ENCODE data around the gene TARBP2. TPM values are rescaled to one million over a fixed set of nuclear protein-coding genes. Genes with fewer than 3 reads are reported as not detected.

TARBP2 gene
- total RNA-seq, 1 experiment from 2014 or later = 26.4 TPM

DNA sequence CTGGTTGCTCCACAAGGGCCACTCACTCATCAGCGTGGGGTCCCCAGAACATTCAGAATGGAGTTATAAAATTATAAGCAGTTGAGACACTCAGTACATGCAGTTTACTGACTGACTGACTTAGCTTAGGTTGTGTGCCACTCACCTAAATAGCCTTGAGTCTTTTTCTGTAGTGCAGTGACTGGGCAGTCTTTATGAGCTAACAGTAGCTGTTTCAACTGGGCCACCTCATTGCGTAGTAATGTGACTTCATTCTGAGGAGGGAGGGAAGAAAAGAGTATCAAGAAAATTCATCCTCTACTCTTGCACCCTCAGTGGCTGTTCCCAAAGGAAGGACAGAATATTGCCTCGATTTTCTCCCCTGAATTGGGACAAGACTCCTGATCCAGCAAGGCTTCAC is 22.0 kb downstream of the TARBP2 start:
- Mint-ChIP-seq H3K36me3 (ENCODE audit: insufficient read depth, unreplicated experiment) (peaks cover 78% of the 10 kb centered on the region), H3K27ac (ENCODE audit: low read depth, unreplicated experiment) (no peak overlapping the region), H3K27me3 (ENCODE audit: insufficient read depth, unreplicated experiment) (no peaks in the 10 kb centered on the region), H3K4me3 (ENCODE audit: unreplicated experiment) (no peak overlapping the region), H3K9me3 (ENCODE audit: unreplicated experiment) (no peaks in the 10 kb centered on the region), H3K4me1 (ENCODE audit: insufficient read depth, unreplicated experiment) (no peaks in the 10 kb centered on the region)
- POLR2A ChIA-PET = interaction anchor here (1.1 to 1.3 kb wide), 2 partner anchors 10 to 13 kb away, joined by 3 to 5 read pairs; no protein-coding TSS in a partner anchor
- DNase-seq (ENCODE audit: unreplicated experiment) = no peak
- CTCF ChIA-PET = interaction anchor here (0.6 to 7.6 kb wide), 4 partner anchors 10 to 197 kb away, joined by 3 to 93 read pairs (median 4); no protein-coding TSS in a partner anchor
- intact Hi-C loops (cut with micrococcal nuclease) = no loop called here
- BruUV-seq (replicated peaks) = no TSS peak
- TF ChIP-seq, protein P1, sequence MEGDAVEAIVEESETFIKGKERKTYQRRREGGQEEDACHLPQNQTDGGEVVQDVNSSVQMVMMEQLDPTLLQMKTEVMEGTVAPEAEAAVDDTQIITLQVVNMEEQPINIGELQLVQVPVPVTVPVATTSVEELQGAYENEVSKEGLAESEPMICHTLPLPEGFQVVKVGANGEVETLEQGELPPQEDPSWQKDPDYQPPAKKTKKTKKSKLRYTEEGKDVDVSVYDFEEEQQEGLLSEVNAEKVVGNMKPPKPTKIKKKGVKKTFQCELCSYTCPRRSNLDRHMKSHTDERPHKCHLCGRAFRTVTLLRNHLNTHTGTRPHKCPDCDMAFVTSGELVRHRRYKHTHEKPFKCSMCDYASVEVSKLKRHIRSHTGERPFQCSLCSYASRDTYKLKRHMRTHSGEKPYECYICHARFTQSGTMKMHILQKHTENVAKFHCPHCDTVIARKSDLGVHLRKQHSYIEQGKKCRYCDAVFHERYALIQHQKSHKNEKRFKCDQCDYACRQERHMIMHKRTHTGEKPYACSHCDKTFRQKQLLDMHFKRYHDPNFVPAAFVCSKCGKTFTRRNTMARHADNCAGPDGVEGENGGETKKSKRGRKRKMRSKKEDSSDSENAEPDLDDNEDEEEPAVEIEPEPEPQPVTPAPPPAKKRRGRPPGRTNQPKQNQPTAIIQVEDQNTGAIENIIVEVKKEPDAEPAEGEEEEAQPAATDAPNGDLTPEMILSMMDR (IDR thresholded peaks at IDR 0.05; ENCODE audit: unreplicated experiment) = no peak

DNA sequence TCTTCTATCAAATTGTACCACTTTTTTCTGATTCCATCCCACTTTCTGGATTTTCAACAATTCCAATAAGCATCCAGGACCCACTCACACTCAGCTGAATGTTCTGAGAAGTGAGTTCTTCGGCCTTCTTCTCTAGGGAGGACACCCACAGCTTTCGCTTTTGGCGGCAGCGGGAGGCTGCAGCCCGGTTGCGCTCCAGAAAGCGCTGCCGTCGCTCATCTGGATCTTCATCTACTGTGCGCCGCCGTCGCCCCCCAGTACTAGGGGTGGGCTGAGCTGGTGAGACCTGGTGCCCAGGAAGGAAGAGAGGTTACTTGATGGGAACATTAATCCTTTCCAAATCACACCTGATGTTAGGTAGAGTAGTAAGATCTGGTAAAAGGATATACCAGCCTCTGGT is 23.4 kb downstream of the TARBP2 start:
- Mint-ChIP-seq H3K27me3 (ENCODE audit: insufficient read depth, unreplicated experiment) (no peaks in the 10 kb centered on the region), H3K36me3 (ENCODE audit: insufficient read depth, unreplicated experiment) (peaks cover 72% of the 10 kb centered on the region), H3K27ac (ENCODE audit: low read depth, unreplicated experiment) (no peak overlapping the region), H3K9me3 (ENCODE audit: unreplicated experiment) (no peaks in the 10 kb centered on the region), H3K4me3 (ENCODE audit: unreplicated experiment) (no peak overlapping the region), H3K4me1 (ENCODE audit: insufficient read depth, unreplicated experiment) (no peaks in the 10 kb centered on the region)
- TF ChIP-seq, protein P1 (IDR thresholded peaks at IDR 0.05; ENCODE audit: unreplicated experiment) = no peak
- intact Hi-C loops (cut with micrococcal nuclease) = no loop called here
- no peak for DNase-seq (ENCODE audit: unreplicated experiment)
- CTCF ChIA-PET = interaction anchor here (0.9 kb wide), 1 partner anchor 220 kb away, joined by 4 read pairs; no protein-coding TSS in a partner anchor
- no TSS peak for BruUV-seq (replicated peaks)
- POLR2A ChIA-PET = interaction anchor here (0.9 to 1.3 kb wide), 2 partner anchors 9 to 19 kb away, joined by 3 read pairs; no protein-coding TSS in a partner anchor

DNA sequence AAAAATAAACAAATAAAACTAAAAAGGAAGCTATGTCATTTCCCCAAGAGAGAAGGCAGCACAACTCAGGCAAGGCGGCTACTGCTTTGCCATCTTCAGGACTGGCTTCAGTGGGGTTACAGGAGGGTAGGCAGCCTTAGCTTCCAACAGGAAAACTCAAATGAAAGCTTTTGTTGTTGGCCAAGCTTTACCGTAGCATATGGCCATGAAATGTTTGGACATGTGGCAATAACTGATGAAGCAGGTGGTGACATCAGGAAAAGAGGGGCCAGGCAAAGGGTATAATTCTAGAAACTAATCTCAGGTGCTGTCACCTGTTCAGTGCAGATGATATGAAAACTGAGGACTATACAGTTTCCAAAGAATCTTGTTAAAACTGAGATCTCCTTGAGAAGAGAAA is 29.0 kb downstream of the TARBP2 start:
- H3K4me3 Mint-ChIP-seq (ENCODE audit: unreplicated experiment) = no peak overlapping the region
- H3K27ac Mint-ChIP-seq (ENCODE audit: low read depth, unreplicated experiment) = no peak overlapping the region
- intact Hi-C loops (cut with micrococcal nuclease) = no loop called here
- BruUV-seq (replicated peaks) = no TSS peak
- ChIA-PET CTCF (interaction anchor here (1.1 to 1.8 kb wide), 2 partner anchors 22 to 216 kb away, joined by 3 to 6 read pairs; no protein-coding TSS in a partner anchor), POLR2A (interaction anchor here (0.7 kb wide), 1 partner anchor 84 kb away, joined by 3 read pairs; no protein-coding TSS in a partner anchor)
- no peaks in the 10 kb centered on the region for H3K27me3 Mint-ChIP-seq (ENCODE audit: insufficient read depth, unreplicated experiment)
- DNase-seq (ENCODE audit: unreplicated experiment) = no peak
- TF ChIP-seq, protein P1 (IDR thresholded peaks at IDR 0.05; ENCODE audit: unreplicated experiment) = no peak
- H3K4me1 Mint-ChIP-seq (ENCODE audit: insufficient read depth, unreplicated experiment) = no peaks in the 10 kb centered on the region
- H3K9me3 Mint-ChIP-seq (ENCODE audit: unreplicated experiment) = no peaks in the 10 kb centered on the region
- H3K36me3 Mint-ChIP-seq (ENCODE audit: insufficient read depth, unreplicated experiment) = peaks cover 76% of the 10 kb centered on the region

DNA sequence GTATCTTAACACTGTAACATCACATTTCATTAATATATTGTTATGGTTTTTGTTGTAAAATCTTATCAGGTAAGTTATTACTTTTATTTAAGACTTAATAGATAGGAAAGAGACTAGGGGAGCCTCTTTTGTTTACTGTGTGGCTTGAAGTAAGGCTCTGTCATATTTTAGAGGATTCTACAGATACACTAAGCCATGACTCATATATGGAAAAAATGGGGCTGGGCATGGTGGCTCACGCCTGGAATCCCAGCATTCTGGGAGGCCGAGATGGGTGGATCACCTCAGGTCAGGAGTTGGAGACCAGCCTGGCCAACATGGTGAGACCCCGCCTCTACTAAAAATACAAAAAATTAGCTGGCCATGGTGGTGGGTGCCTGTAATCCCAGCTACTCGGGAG is 29.8 kb downstream of the TARBP2 start:
- Mint-ChIP-seq H3K4me3 (ENCODE audit: unreplicated experiment) (no peak overlapping the region), H3K27ac (ENCODE audit: low read depth, unreplicated experiment) (no peak overlapping the region), H3K36me3 (ENCODE audit: insufficient read depth, unreplicated experiment) (peaks cover 76% of the 10 kb centered on the region), H3K9me3 (ENCODE audit: unreplicated experiment) (no peaks in the 10 kb centered on the region), H3K27me3 (ENCODE audit: insufficient read depth, unreplicated experiment) (no peaks in the 10 kb centered on the region), H3K4me1 (ENCODE audit: insufficient read depth, unreplicated experiment) (no peaks in the 10 kb centered on the region)
- BruUV-seq (replicated peaks) = no TSS peak
- ChIA-PET POLR2A (no interaction called here), CTCF (interaction anchor here (1.6 to 1.8 kb wide), 2 partner anchors 12 to 22 kb away, joined by 4 to 6 read pairs; no protein-coding TSS in a partner anchor)
- DNase-seq (ENCODE audit: unreplicated experiment) = peak; percentile 38
- TF ChIP-seq, protein P1 (IDR thresholded peaks at IDR 0.05; ENCODE audit: unreplicated experiment) = no peak
- intact Hi-C loops (cut with micrococcal nuclease) = no loop called here

Data from MCF 10A (cell line).